GM12874 (cell line): ENCODE results near the gene ERMARD.

Source experiments
- CTCF ChIP-seq: IDR thresholded peaks from 2 replicates; pipeline ENCODE4 v1.5.1; 2011; ENCODE audit warnings: low read depth, mild to moderate bottlenecking, control low read depth, low read length, moderate library complexity; ENCODE audit not compliant: insufficient read depth

ERMARD gene

DNA sequence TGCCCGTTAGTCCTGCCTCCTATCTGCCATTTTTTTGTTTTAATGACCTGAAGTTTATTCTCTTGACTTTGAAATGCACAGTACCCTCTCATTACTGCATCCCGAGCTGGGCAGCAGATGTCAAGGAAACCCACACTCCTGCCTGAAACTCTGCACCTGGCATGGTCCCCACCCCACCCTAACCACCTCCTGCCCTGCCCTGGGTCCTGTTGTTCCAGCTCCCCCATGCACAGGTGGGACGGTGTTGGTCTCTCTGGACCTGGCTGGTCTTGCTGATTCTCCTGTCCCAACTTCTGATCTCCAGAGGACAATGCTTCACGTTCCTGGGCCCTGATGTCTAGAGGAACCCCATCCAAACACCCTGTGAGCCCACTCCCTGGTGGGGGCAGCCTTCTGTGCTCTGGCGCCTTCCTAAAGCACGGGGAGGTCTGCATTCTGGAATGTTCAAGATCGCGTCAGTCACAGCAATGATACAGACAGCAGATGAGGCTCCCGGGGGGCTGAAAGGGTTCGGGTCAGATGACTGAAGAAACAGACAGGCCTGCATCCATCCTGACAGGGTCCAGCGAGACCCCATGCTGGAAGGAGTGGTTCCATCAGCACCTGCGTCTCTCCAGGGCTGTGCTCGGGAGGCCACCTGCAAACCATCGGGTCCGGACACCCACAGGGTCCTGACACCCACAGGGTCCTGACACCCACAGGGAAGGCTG is 73.6 kb downstream of the ERMARD start:
- no peak for TF ChIP-seq CTCF

DNA sequence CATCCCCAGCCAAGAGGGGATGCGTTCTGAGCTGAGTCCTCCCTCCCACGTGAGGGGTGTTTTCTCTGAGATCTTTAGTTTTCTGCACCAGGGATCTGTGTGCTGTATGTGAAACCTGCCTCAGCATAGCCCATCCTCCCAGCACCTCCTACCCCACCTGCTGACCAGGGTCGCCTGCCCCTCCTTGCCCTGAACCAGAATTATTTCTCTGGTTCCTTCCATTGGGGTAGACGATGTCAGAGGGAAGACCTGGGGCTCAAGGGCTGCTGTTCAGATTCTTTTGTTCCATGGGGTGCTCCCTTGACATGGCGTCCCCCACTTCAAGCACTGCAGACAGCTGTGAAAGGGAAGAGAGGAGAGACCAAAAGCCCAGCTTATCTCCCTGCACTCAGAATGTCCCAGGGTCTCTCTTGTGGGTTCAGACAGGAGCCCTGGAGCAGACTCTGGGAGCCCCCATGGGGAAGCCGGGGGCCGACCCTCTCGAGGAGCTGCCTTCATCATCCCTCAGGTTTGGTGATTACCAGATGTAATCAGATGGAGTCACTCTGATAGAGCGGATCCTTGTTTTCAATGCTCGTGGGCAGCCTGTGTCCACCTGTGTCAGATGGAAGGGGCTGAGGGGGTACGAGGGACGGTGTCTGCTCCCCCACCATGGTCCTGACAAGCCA is 74.3 kb downstream of the ERMARD start:
- TF ChIP-seq CTCF: no peak

DNA sequence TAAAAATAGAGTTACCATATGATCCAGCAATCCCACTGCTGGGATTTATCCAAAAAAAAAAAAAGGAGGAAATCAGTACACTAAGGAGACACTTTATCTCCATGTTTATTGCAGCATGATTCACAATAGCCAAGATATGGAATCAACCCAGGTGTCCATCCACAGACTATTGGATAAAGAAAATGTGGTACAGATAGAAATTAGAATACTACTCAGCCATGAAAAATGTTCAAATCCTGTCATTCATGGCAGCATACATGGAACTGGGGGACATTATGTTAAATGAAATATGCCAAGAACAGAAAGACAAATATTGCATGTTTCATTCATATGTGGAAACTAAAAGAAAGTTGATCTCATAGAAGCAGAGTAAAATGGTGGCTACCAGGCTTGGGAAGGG is 75.3 kb downstream of the ERMARD start:
- TF ChIP-seq CTCF: no peak

DNA sequence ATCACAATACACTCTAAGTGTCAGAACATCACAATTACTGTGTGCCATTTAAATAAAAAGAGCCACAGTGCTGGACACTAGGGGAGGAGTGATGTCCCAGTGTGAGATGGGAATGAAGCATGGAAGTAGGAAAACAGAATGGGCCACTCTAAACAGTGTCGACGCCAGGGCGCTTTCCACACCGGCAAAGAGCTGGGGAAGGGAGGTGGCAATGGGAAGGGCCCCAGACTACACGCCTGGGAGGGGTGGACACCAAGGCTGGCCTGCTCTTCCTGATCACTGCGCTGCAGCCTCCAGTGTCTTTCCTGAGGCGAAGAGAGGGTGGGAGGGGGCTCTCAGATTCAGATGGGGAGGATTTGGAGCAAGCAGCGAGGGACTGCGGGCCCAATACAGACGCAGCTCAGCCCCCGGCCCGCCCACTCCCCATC is 75.9 kb downstream of the ERMARD start:
- TF ChIP-seq CTCF: no peak

GRCh38 chr6:169828176-169828575 is 76.8 kb downstream of the ERMARD start:
- no peak for TF ChIP-seq CTCF

DNA sequence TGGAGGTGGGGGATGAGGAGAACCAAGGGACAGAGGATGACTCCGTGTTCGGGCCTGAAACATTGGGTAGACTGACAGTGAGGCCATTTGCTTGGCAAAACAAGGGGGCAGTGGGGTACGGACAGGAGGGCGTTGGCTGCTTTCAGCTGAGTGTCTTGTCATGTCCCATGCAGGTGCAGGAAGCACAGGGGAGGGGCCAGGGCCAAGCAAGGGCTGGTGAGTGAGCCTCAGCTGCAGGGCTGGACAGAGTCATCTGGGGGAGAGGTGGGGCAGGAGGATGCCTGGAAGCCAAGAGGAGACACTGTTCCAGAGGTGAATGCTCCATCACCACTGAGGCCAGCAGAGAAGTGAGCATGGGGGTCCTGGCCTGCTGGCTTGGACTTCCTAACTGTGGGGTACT is 78.4 kb downstream of the ERMARD start:
- TF ChIP-seq CTCF: no peak

- TF ChIP-seq CTCF: no peak
Observed at GRCh38 chr6:169830876-169831275, 79.5 kb downstream of the ERMARD start.
